OCI-LY7 (cell line): Measurements from ENCODE around the gene SEMA3F. TPM values are rescaled to one million over a fixed set of nuclear protein-coding genes. Genes with fewer than 3 reads are reported as not detected.

ENCODE experiments used
- BruUV-seq: library from RNA; stranded (reverse); fragments of 400-500 nt; replicated peaks from 2 replicates; lab custom pipeline; 2021; lab: Mats Ljungman, UMichigan
- CTCF ChIA-PET: fragments of 300-600 bp; sonication (Branson Sonifier 250); formaldehyde crosslinking; loops from one replicate; lab custom pipeline; 2022; ENCODE audit warnings: antibody characterized with exemption; ENCODE audit not compliant: unreplicated experiment; lab: Charles Lee
- POLR2A ChIA-PET: fragments of 300-600 bp; sonication (Branson Sonifier 250); formaldehyde crosslinking; loops from one replicate; lab custom pipeline; 2022; ENCODE audit warnings: antibody characterized with exemption; lab: Charles Lee
- DNase-seq: peaks from one replicate; pipeline ENCODE4 v3.0.0-alpha.2; 2015; ENCODE audit warnings: low spot score
- H2AFZ ChIP-seq: fragments of 200-600 bp; sonication (generic), shearing (Covaris generic); 2 replicates; pipeline ENCODE4 v1.6.1; 2014; ENCODE audit warnings: mild to moderate bottlenecking, antibody characterized with exemption, low read length, moderate library complexity
- H3K27ac ChIP-seq: fragments of 200-600 bp; sonication (generic); 2 replicates; pipeline ENCODE4 v1.5.1; 2014; ENCODE audit warnings: mixed run types, low read depth, mild to moderate bottlenecking, moderate library complexity, low read length, inconsistent platforms; ENCODE audit not compliant: poor library complexity, severe bottlenecking
- H3K36me3 ChIP-seq: fragments of 200-600 bp; sonication (generic); 2 replicates; pipeline ENCODE4 v1.6.1; 2014; ENCODE audit warnings: mild to moderate bottlenecking, antibody characterized with exemption, low read length, moderate library complexity, mixed read lengths; ENCODE audit not compliant: insufficient read depth
- H3K4me1 ChIP-seq: fragments of 200-600 bp; sonication (generic); 2 replicates; pipeline ENCODE4 v1.5.1; 2014; ENCODE audit warnings: mild to moderate bottlenecking, low read length; ENCODE audit not compliant: insufficient read depth, poor library complexity, severe bottlenecking
- H3K4me2 ChIP-seq: fragments of 200-600 bp; sonication (generic); 2 replicates; pipeline ENCODE4 v1.6.1; 2014; ENCODE audit warnings: mild to moderate bottlenecking, low read length
- H3K4me3 ChIP-seq: fragments of 200-600 bp; sonication (generic); 2 replicates; pipeline ENCODE4 v1.5.1; 2014; ENCODE audit warnings: mild to moderate bottlenecking, low read depth, low read length; ENCODE audit not compliant: poor library complexity, severe bottlenecking
- H3K79me2 ChIP-seq: fragments of 200-600 bp; sonication (generic); 2 replicates; pipeline ENCODE4 v1.6.1; 2016; ENCODE audit warnings: low read depth, mild to moderate bottlenecking, low read length, moderate library complexity, mixed read lengths; ENCODE audit not compliant: insufficient read depth
- H3K9me2 ChIP-seq: fragments of 200-600 bp; sonication (generic); 2 replicates; pipeline ENCODE4 v1.6.1; 2016; ENCODE audit warnings: mild to moderate bottlenecking, low read length, mixed read lengths; ENCODE audit not compliant: insufficient read depth
- H3K9me3 ChIP-seq: fragments of 200-600 bp; sonication (generic); 2 replicates; pipeline ENCODE4 v1.6.1; 2014; ENCODE audit warnings: mild to moderate bottlenecking, mixed run types, low read length, mixed read lengths
- H4K20me1 ChIP-seq: fragments of 200-600 bp; sonication (generic); 2 replicates; pipeline ENCODE4 v1.6.1; 2014; ENCODE audit warnings: mild to moderate bottlenecking, antibody characterized with exemption, low read length, moderate library complexity, mixed read lengths; ENCODE audit not compliant: insufficient read depth
- EZH2phosphoT487 ChIP-seq: fragments of 200-600 bp; sonication (generic); IDR thresholded peaks from 2 replicates; pipeline ENCODE4 v1.6.1; 2018; ENCODE audit warnings: low read depth, borderline replicate concordance, mild to moderate bottlenecking, mixed run types, antibody characterized with exemption, low read length, moderate library complexity, mixed read lengths
- intact Hi-C: fragments of 100-400 bp; cut with micrococcal nuclease; formaldehyde crosslinking; loops from one replicate; pipeline ENCODE4 v1.10.0; 2022; ENCODE audit not compliant: unreplicated experiment
- total RNA-seq, 2 experiments: library from RNA; depleted of rRNA in 1 of 2; stranded (reverse); fragments of >200 nt in 1 of 2; shearing (Covaris generic) in 1 of 2; gene quantifications; 2 replicates each; pipeline ENCODE4 v1.2.3, GENCODE V29; 2014 to 2022
- TF ChIP-seq, protein P1 (sequence below): fragments of 200-600 bp; sonication (generic); conservative IDR thresholded peaks from 2 replicates; pipeline ENCODE4 v1.5.1; 2014; ENCODE audit warnings: mild to moderate bottlenecking, antibody characterized with exemption, low read length, moderate library complexity, mixed read lengths

Gene SEMA3F
- total RNA-seq, 2 experiments from 2014 or later: 0.84 TPM; not detected in 1

DNA sequence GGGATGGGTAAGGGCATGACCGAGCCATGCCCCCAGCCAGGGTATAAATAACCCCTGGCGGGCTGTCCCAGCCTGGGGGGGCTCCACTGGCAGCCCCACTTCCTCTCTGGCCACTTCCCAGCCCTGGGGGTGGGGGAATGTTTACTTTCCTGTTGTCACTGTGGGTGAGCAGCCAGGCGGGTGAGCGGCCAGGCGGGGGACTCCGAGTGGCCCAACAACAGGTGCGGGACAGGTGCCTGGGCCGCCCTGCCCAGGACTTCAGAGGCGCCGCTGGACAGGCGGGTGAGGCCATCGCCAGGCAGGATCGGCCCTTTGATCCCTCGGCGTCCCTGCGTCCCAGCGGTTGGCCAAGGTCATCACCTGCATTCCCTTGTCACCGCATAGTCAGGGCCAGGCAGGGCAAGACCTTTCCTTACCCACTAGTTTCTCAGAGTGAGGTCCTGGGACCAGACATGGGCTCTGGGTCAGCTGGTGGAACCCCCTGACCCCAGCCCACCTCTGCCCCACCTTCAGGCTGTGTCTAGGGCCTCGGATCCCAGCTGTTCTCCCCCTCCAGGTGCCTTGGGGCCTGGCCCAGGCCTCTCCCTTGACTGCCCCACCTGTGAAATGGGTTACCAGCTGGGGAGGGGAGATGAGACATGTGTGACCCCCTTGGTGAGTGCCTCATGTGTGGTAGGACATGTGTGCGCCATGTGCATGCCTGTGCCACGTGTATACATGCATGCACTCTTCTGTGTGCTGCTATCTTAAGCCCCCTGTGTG is 16.6 kb downstream of the SEMA3F start:
- H3K4me2 ChIP-seq: no peak overlapping the region
- intact Hi-C loops: no loop called here
- CTCF ChIA-PET: no interaction called here

GRCh38 chr3:50172626-50173220 is 17.6 kb downstream of the SEMA3F start:
- no peaks in the 10 kb centered on the region for H4K20me1 ChIP-seq
- H3K9me3 ChIP-seq: no peaks in the 10 kb centered on the region
- H2AFZ ChIP-seq: no peak overlapping the region
- no peak for TF ChIP-seq EZH2phosphoT487
- TF ChIP-seq, protein P1, sequence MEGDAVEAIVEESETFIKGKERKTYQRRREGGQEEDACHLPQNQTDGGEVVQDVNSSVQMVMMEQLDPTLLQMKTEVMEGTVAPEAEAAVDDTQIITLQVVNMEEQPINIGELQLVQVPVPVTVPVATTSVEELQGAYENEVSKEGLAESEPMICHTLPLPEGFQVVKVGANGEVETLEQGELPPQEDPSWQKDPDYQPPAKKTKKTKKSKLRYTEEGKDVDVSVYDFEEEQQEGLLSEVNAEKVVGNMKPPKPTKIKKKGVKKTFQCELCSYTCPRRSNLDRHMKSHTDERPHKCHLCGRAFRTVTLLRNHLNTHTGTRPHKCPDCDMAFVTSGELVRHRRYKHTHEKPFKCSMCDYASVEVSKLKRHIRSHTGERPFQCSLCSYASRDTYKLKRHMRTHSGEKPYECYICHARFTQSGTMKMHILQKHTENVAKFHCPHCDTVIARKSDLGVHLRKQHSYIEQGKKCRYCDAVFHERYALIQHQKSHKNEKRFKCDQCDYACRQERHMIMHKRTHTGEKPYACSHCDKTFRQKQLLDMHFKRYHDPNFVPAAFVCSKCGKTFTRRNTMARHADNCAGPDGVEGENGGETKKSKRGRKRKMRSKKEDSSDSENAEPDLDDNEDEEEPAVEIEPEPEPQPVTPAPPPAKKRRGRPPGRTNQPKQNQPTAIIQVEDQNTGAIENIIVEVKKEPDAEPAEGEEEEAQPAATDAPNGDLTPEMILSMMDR: no peak
- no peaks in the 10 kb centered on the region for H3K79me2 ChIP-seq
- intact Hi-C loops: no loop called here
- H3K36me3 ChIP-seq: no peaks in the 10 kb centered on the region
- ChIA-PET CTCF (no interaction called here), POLR2A (no interaction called here)
- H3K4me2 ChIP-seq: no peak overlapping the region
- no peak overlapping the region for H3K4me3 ChIP-seq
- H3K9me2 ChIP-seq: no peaks in the 10 kb centered on the region
- H3K27ac ChIP-seq: no peak overlapping the region
- DNase-seq: no peak
- BruUV-seq: no TSS peak
- H3K4me1 ChIP-seq: no peaks in the 10 kb centered on the region

More for the DNA sequence above, 16.6 kb downstream of the SEMA3F start:
- Histone ChIP-seq H3K4me1 (no peaks in the 10 kb centered on the region), H3K79me2 (no peaks in the 10 kb centered on the region), H3K36me3 (no peaks in the 10 kb centered on the region), H3K9me3 (no peaks in the 10 kb centered on the region), H3K9me2 (no peaks in the 10 kb centered on the region), H3K27ac (no peak overlapping the region), H2AFZ (no peak overlapping the region), H4K20me1 (no peaks in the 10 kb centered on the region), H3K4me3 (no peak overlapping the region)
- POLR2A ChIA-PET: no interaction called here
- TF ChIP-seq, protein P1: no peak
- TF ChIP-seq EZH2phosphoT487: no peak
- no peak for DNase-seq
- no TSS peak for BruUV-seq
